WERI-Rb-1 (cell line): Measurements from ENCODE around the gene MGAT4C.

Experiments
- DNase-seq: peaks from one replicate; pipeline ENCODE4 v3.0.0-alpha.2; 2020
- H3K27ac ChIP-seq: fragments of 250-450 bp; sonication (Bioruptor Pico); 2 replicates; pipeline ENCODE4 v1.5.1; 2020; ENCODE audit warnings: mild to moderate bottlenecking, moderate library complexity
- H3K27me3 ChIP-seq: fragments of 250-450 bp; sonication (Bioruptor Pico); 2 replicates; pipeline ENCODE4 v1.5.1; 2021; ENCODE audit warnings: mild to moderate bottlenecking, low read depth, moderate library complexity; ENCODE audit not compliant: insufficient read depth, severe bottlenecking
- H3K36me3 ChIP-seq: fragments of 250-450 bp; sonication (Bioruptor Pico); 2 replicates; pipeline ENCODE4 v1.5.1; 2020; ENCODE audit warnings: mild to moderate bottlenecking, moderate library complexity
- H3K4me3 ChIP-seq: 2 replicates; pipeline ENCODE4 v1.5.1; 2011; ENCODE audit warnings: low read depth, mild to moderate bottlenecking, control low read depth, low read length
- H3K9me3 ChIP-seq: fragments of 250-450 bp; sonication (Bioruptor Pico); 2 replicates; pipeline ENCODE4 v1.5.1; 2021; ENCODE audit warnings: mild to moderate bottlenecking, moderate library complexity; ENCODE audit not compliant: severe bottlenecking
- TF ChIP-seq, protein P1 (sequence below): IDR thresholded peaks from 2 replicates; pipeline ENCODE4 v1.5.1; 2011; ENCODE audit warnings: low read depth, mild to moderate bottlenecking, control low read depth, inconsistent platforms, low read length

MGAT4C gene

DNA sequence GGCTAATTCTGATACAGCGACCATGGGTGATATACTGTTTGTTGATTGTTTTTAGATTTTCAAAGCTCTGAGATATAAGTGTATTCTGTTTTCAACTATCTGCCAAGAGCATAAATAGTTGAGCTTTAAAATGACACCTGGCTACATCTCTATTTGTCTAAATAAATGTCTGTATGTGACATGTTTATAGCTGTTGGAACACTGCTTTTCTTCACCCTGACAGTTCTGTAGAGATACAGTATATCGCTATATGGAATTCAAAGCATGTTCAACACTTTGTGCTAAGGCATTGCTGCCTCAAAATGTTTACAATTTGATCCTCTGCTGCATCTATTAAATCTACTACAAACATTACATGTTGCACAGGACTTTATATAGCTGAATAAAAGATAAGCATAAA, 27.4 kb upstream of the MGAT4C start:
- no peaks in the 10 kb centered on the region for H3K27me3 ChIP-seq
- H3K36me3 ChIP-seq = no peaks in the 10 kb centered on the region
- TF ChIP-seq, protein P1, sequence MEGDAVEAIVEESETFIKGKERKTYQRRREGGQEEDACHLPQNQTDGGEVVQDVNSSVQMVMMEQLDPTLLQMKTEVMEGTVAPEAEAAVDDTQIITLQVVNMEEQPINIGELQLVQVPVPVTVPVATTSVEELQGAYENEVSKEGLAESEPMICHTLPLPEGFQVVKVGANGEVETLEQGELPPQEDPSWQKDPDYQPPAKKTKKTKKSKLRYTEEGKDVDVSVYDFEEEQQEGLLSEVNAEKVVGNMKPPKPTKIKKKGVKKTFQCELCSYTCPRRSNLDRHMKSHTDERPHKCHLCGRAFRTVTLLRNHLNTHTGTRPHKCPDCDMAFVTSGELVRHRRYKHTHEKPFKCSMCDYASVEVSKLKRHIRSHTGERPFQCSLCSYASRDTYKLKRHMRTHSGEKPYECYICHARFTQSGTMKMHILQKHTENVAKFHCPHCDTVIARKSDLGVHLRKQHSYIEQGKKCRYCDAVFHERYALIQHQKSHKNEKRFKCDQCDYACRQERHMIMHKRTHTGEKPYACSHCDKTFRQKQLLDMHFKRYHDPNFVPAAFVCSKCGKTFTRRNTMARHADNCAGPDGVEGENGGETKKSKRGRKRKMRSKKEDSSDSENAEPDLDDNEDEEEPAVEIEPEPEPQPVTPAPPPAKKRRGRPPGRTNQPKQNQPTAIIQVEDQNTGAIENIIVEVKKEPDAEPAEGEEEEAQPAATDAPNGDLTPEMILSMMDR = no peak
- H3K4me3 ChIP-seq = no peak overlapping the region
- H3K27ac ChIP-seq = no peak overlapping the region
- H3K9me3 ChIP-seq = no peaks in the 10 kb centered on the region
- DNase-seq = no peak

- Histone ChIP-seq H3K9me3 (no peaks in the 10 kb centered on the region), H3K27ac (no peak overlapping the region), H3K27me3 (no peaks in the 10 kb centered on the region), H3K4me3 (no peak overlapping the region), H3K36me3 (no peaks in the 10 kb centered on the region)
- DNase-seq = peak; percentile 26
- TF ChIP-seq, protein P1 = no peak
These were observed 19.2 kb upstream of the MGAT4C start for GRCh38 chr12:86275356-86275755.

GRCh38 chr12:86265329-86265695, 9.1 kb upstream of the MGAT4C start:
- no peak for DNase-seq
- Histone ChIP-seq H3K27me3 (no peaks in the 10 kb centered on the region), H3K36me3 (no peaks in the 10 kb centered on the region), H3K4me3 (no peak overlapping the region), H3K27ac (no peak overlapping the region), H3K9me3 (no peaks in the 10 kb centered on the region)
- TF ChIP-seq, protein P1 = no peak

- DNase-seq = no peak
- Histone ChIP-seq H3K36me3 (no peaks in the 10 kb centered on the region), H3K9me3 (no peaks in the 10 kb centered on the region), H3K27me3 (no peaks in the 10 kb centered on the region), H3K4me3 (no peak overlapping the region), H3K27ac (no peak overlapping the region)
- TF ChIP-seq, protein P1 = no peak
These were observed 8.5 kb upstream of the MGAT4C start for GRCh38 chr12:86264451-86265328.

DNA sequence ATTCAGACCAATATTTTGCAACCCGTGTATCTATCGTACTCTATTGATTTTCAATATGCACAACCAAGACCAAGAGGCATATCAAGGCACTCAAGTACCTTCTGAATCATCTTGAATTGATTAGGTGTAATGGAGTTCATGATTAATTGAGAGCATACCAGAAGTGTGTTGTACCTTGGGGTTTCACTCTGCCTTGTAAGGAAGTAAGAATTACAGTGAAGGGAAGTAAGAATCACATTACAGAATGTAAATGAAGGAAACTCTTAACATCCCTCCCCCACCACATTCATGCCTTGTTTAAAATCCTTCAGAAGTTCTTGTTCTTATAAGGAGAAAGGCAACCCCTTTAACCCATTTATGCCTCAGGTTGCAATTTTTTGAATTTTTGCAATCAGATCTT, 5.4 kb upstream of the MGAT4C start:
- H3K4me3 ChIP-seq = no peak overlapping the region

More for the DNA sequence above, 5.4 kb upstream of the MGAT4C start:
- TF ChIP-seq, protein P1 = no peak
- Histone ChIP-seq H3K9me3 (no peaks in the 10 kb centered on the region), H3K27ac (no peak overlapping the region), H3K27me3 (no peaks in the 10 kb centered on the region), H3K36me3 (no peaks in the 10 kb centered on the region)
- DNase-seq = no peak
